ENCODE results near the gene VEGFA.

VEGFA gene

DNA sequence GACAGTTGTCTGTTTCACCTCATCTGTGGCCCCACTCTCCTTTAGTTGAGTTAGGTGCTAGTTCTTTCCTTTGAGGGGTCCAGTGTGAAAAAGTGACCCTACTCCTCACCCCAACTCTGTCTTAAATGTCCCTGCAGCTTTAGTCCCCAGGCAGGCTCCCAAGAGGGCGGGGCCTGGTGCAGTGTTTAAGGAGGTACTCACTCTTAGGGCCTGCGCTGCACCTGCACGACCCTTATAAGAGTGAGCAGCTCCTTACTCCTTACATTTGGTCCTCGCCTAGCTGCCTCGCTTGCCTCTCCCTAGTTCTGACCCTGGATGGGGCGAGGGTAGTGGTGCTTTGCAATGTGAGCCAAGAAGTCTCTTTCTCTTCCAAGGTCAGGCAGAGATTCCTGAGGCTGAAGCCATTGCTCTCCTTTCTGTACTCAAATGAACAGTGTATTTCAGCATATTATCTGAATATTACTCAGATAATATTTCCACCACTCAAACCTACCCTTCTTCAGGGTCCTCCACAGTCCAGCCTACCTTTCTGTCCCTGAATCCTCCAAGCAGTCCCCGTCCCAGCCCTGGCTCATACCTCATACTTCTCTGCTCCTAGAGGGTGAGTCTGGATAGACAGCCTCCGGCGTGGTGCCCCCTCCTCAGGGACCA lies 11.9 kb upstream of the VEGFA start:
- Histone ChIP-seq H3K9me3 (ENCODE audit: low read length) (no peaks in the 10 kb centered on the region), H2AFZ (ENCODE audit: low read depth, low read length) (no peak overlapping the region), H3K27me3 (ENCODE audit: insufficient read depth, low read length) (peaks cover 19% of the 10 kb centered on the region), H3K36me3 (ENCODE audit: insufficient read depth, low read length) (no peaks in the 10 kb centered on the region), H3K4me1 (ENCODE audit: insufficient read depth, low read length) (no peaks in the 10 kb centered on the region), H3K4me3 (ENCODE audit: low read length) (no peak overlapping the region)

GRCh38 chr6:43758617-43759050 lies 11.4 kb upstream of the VEGFA start:
- no peaks in the 10 kb centered on the region for H3K9me3 ChIP-seq (ENCODE audit: low read length)
- no peaks in the 10 kb centered on the region for H3K36me3 ChIP-seq (ENCODE audit: insufficient read depth, low read length)
- H3K27me3 ChIP-seq (ENCODE audit: insufficient read depth, low read length): peaks cover 19% of the 10 kb centered on the region
- no peak overlapping the region for H2AFZ ChIP-seq (ENCODE audit: low read depth, low read length)
- H3K4me3 ChIP-seq (ENCODE audit: low read length): no peak overlapping the region
- H3K4me1 ChIP-seq (ENCODE audit: insufficient read depth, low read length): no peaks in the 10 kb centered on the region

DNA sequence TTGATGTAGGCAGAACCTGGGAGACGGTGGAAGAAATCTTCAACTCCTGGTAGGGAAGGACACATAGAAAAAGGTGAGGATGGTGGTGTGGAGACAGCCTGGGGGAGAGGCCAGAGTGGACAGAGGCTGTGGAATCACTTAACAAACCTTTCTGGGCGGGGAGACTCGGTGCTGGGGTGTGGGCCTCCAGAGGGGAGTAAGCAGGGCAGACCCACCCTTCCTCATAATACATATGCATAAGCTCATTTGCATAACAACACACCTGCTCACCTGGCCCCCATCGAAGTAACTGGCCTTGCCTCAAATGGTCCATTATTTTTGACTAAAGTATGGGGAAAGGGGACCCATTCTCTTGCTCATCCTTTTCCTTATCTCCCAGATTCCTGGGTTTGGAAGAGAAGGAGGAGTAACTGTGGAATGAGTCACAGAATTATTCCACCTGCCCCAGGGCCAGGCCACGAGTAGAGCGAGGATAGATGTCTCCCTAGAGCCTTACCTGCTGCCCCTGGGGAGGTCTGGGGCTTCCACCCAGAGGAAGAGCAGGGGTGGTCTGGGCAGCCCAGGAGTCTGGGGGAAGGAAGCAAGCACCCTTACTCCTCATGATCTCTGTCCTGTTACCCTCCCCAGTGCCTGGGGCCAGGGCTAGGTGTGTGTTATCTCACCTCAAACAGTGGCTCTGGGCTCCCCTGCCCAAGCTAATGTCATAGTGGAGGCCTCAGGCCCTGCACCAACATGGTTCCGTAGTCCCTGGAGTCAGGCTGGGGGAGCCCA lies 10.7 kb upstream of the VEGFA start:
- peaks cover 19% of the 10 kb centered on the region for H3K27me3 ChIP-seq (ENCODE audit: insufficient read depth, low read length)

GRCh38 chr6:43759907-43760206 lies 10.2 kb upstream of the VEGFA start:
- no peaks in the 10 kb centered on the region for H3K4me1 ChIP-seq (ENCODE audit: insufficient read depth, low read length)
- peaks cover 19% of the 10 kb centered on the region for H3K27me3 ChIP-seq (ENCODE audit: insufficient read depth, low read length)
- no peaks in the 10 kb centered on the region for H3K9me3 ChIP-seq (ENCODE audit: low read length)
- no peak overlapping the region for H2AFZ ChIP-seq (ENCODE audit: low read depth, low read length)
- H3K4me3 ChIP-seq (ENCODE audit: low read length): no peak overlapping the region
- H3K36me3 ChIP-seq (ENCODE audit: insufficient read depth, low read length): no peaks in the 10 kb centered on the region

More for the DNA sequence above, 10.7 kb upstream of the VEGFA start:
- Histone ChIP-seq H3K9me3 (ENCODE audit: low read length) (no peaks in the 10 kb centered on the region), H3K4me1 (ENCODE audit: insufficient read depth, low read length) (no peaks in the 10 kb centered on the region), H2AFZ (ENCODE audit: low read depth, low read length) (no peak overlapping the region), H3K36me3 (ENCODE audit: insufficient read depth, low read length) (no peaks in the 10 kb centered on the region), H3K4me3 (ENCODE audit: low read length) (no peak overlapping the region)

- no peak overlapping the region for H3K4me3 ChIP-seq (ENCODE audit: low read length)
- no peaks in the 10 kb centered on the region for H3K36me3 ChIP-seq (ENCODE audit: insufficient read depth, low read length)
- H3K27me3 ChIP-seq (ENCODE audit: insufficient read depth, low read length): peaks cover 19% of the 10 kb centered on the region
- no peak overlapping the region for H2AFZ ChIP-seq (ENCODE audit: low read depth, low read length)
- H3K4me1 ChIP-seq (ENCODE audit: insufficient read depth, low read length): no peaks in the 10 kb centered on the region
- H3K9me3 ChIP-seq (ENCODE audit: low read length): no peaks in the 10 kb centered on the region
These were observed 9.5 kb upstream of the VEGFA start for GRCh38 chr6:43760210-43761168.

DNA sequence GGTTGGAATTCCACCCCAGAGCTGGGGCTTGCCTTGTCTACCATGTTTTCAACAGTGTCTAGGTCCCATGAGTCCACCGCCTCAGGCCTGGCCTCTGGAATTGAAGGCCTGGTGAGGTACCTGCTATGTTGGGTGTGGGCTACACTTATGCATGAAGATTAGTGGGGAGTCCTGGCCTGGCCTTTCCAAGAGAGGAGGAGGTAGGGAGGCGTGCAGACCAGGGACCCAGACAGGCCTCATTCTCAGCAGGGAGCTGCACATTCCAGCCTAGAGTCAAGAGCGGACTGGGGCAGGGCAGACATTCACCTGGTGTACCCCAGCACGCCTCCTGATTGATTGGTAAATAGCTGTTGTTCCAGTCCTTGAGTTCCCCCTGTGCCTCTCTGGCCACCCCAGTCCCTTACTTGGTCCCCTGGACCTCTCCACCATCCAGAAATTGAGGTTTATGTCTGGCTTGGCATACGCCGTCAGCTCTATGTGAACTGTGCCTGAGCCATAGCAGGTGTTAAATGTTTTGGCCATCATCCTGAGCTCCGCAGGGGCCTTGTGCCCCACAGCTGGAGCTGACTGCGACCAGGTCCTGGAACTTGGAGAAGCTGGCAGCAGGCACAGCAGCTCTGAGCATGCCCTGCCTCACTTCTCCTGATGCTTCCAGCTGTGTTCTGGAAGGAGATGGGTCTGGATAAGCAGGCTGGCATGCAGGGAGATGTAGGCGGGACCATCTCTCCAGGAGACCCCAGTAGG lies 8.2 kb upstream of the VEGFA start:
- no peaks in the 10 kb centered on the region for H3K36me3 ChIP-seq (ENCODE audit: insufficient read depth, low read length)
- peaks cover 33% of the 10 kb centered on the region for H3K27me3 ChIP-seq (ENCODE audit: insufficient read depth, low read length)
- H2AFZ ChIP-seq (ENCODE audit: low read depth, low read length): no peak overlapping the region
- no peaks in the 10 kb centered on the region for H3K4me1 ChIP-seq (ENCODE audit: insufficient read depth, low read length)
- no peak overlapping the region for H3K4me3 ChIP-seq (ENCODE audit: low read length)
- H3K9me3 ChIP-seq (ENCODE audit: low read length): no peaks in the 10 kb centered on the region

GRCh38 chr6:43762410-43762768 lies 7.6 kb upstream of the VEGFA start:
- Histone ChIP-seq H3K4me3 (ENCODE audit: low read length) (no peak overlapping the region), H3K4me1 (ENCODE audit: insufficient read depth, low read length) (no peaks in the 10 kb centered on the region), H3K27me3 (ENCODE audit: insufficient read depth, low read length) (peaks cover 35% of the 10 kb centered on the region), H3K36me3 (ENCODE audit: insufficient read depth, low read length) (no peaks in the 10 kb centered on the region), H3K9me3 (ENCODE audit: low read length) (no peaks in the 10 kb centered on the region), H2AFZ (ENCODE audit: low read depth, low read length) (no peak overlapping the region)

- Histone ChIP-seq H3K27me3 (ENCODE audit: insufficient read depth, low read length) (peaks cover 33% of the 10 kb centered on the region), H3K9me3 (ENCODE audit: low read length) (no peaks in the 10 kb centered on the region), H3K4me3 (ENCODE audit: low read length) (no peak overlapping the region), H2AFZ (ENCODE audit: low read depth, low read length) (no peak overlapping the region), H3K36me3 (ENCODE audit: insufficient read depth, low read length) (no peaks in the 10 kb centered on the region), H3K4me1 (ENCODE audit: insufficient read depth, low read length) (no peaks in the 10 kb centered on the region)
These were observed 6.9 kb upstream of the VEGFA start for GRCh38 chr6:43762966-43763695.

- Histone ChIP-seq H3K4me1 (ENCODE audit: insufficient read depth, low read length) (no peaks in the 10 kb centered on the region), H3K4me3 (ENCODE audit: low read length) (no peak overlapping the region), H3K27me3 (ENCODE audit: insufficient read depth, low read length) (peaks cover 33% of the 10 kb centered on the region), H2AFZ (ENCODE audit: low read depth, low read length) (no peak overlapping the region), H3K9me3 (ENCODE audit: low read length) (no peaks in the 10 kb centered on the region), H3K36me3 (ENCODE audit: insufficient read depth, low read length) (no peaks in the 10 kb centered on the region)
These were observed 6.0 kb upstream of the VEGFA start for GRCh38 chr6:43763812-43764522.

DNA sequence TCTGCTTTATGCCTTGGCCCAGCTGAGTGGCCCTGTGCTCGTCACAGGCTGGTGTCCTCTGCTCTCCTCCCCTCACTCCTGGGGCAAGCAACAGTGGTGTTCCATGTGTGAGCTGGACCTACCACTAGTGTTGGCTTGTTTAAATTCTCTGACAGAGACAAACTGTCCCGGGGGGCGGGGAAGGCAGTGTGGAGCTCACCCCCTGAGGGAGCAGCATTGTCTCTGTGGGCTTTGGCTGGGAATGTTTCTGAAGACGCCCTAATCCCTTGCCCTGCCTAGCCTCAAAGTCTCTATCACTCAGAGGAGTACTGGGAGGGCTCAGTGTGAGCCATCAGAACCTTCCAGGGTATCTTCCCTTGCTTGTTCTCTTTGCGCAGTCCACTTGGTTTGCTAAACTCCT lies 5.2 kb upstream of the VEGFA start:
- Histone ChIP-seq H3K27me3 (ENCODE audit: insufficient read depth, low read length) (peaks cover 33% of the 10 kb centered on the region), H3K4me1 (ENCODE audit: insufficient read depth, low read length) (peaks cover 2% of the 10 kb centered on the region)

GRCh38 chr6:43765776-43766499 lies 4.1 kb upstream of the VEGFA start:
- peaks cover 28% of the 10 kb centered on the region for H3K27me3 ChIP-seq (ENCODE audit: insufficient read depth, low read length)
- no peaks in the 10 kb centered on the region for H3K9me3 ChIP-seq (ENCODE audit: low read length)
- no peak overlapping the region for H2AFZ ChIP-seq (ENCODE audit: low read depth, low read length)
- no peak overlapping the region for H3K4me3 ChIP-seq (ENCODE audit: low read length)
- no peaks in the 10 kb centered on the region for H3K36me3 ChIP-seq (ENCODE audit: insufficient read depth, low read length)
- peaks cover 3% of the 10 kb centered on the region for H3K4me1 ChIP-seq (ENCODE audit: insufficient read depth, low read length)

More for the DNA sequence above, 5.2 kb upstream of the VEGFA start:
- Histone ChIP-seq H3K36me3 (ENCODE audit: insufficient read depth, low read length) (no peaks in the 10 kb centered on the region), H3K9me3 (ENCODE audit: low read length) (no peaks in the 10 kb centered on the region), H2AFZ (ENCODE audit: low read depth, low read length) (no peak overlapping the region), H3K4me3 (ENCODE audit: low read length) (no peak overlapping the region)

Data from neuron (in vitro differentiated cells).